Muscle layer of colon (tissue), 2 donors: ENCODE measurements around the gene UGT8.
A peak's percentile ranks its signal among the peaks of the same experiment; 100 is the strongest.
"Not testable (repeated sequence)": the region's sequence is repeated elsewhere in the genome, so short reads cannot be mapped to it uniquely, and the experiment has no call there.

Experiments
- H3K27ac ChIP-seq: one replicate; pipeline ENCODE4 v1.7.0; 2013; ENCODE audit warnings: low read depth, mild to moderate bottlenecking, low read length, moderate library complexity
- H3K27me3 ChIP-seq, 2 donors: one replicate each; pipeline ENCODE4 v1.7.0; 2013; ENCODE audit warnings: low read length in 2 of 2, mild to moderate bottlenecking in 2 of 2; ENCODE audit not compliant: insufficient read depth in 2 of 2, control insufficient read depth in 1 of 2
- H3K36me3 ChIP-seq: one replicate; pipeline ENCODE4 v1.7.0; 2013; ENCODE audit warnings: mild to moderate bottlenecking, low read length; ENCODE audit not compliant: insufficient read depth
- H3K4me1 ChIP-seq: one replicate; pipeline ENCODE4 v1.7.0; 2013; ENCODE audit warnings: mild to moderate bottlenecking, low read length; ENCODE audit not compliant: insufficient read depth
- H3K4me3 ChIP-seq, 2 donors: one replicate each; pipeline ENCODE4 v1.7.0; 2013; ENCODE audit warnings: low read length in 2 of 2, low read depth in 1 of 2, mild to moderate bottlenecking in 1 of 2, moderate library complexity in 1 of 2
- H3K9ac ChIP-seq: one replicate; pipeline ENCODE4 v1.7.0; 2013; ENCODE audit warnings: low read length
- H3K9me3 ChIP-seq: one replicate; pipeline ENCODE4 v1.7.0; 2013; ENCODE audit warnings: mild to moderate bottlenecking, low read length
- donor health status: abdominal sarcoma.
- donor health status: Adenocarcinoma of cecum.

UGT8 gene

GRCh38 chr4:114598191-114599121, at the start of gene UGT8:
Gene UGT8 (plus strand): TSS chr4:114598807. CDS start chr4:114622881, 24,074 bp downstream.
- Histone ChIP-seq H3K27me3 (no peaks in the 10 kb centered on the region), H3K9me3 (no peaks in the 10 kb centered on the region), H3K36me3 (no peaks in the 10 kb centered on the region), H3K9ac (no peak within 1 kb of the TSS), H3K4me1 (peaks cover 9% of the 10 kb centered on the region), H3K27ac (no peak within 1 kb of the TSS), H3K4me3 (peak within 1 kb of the TSS; percentile 49 to 63)

GRCh38 chr4:114549638-114550037, 49.0 kb upstream of the UGT8 start:
- Histone ChIP-seq H3K4me3 (no peak overlapping the region), H3K9ac (no peak overlapping the region), H3K36me3 (no peaks in the 10 kb centered on the region), H3K27ac (no peak overlapping the region), H3K4me1 (no peaks in the 10 kb centered on the region), H3K27me3 (no peaks in the 10 kb centered on the region), H3K9me3 (no peaks in the 10 kb centered on the region)

- Histone ChIP-seq H3K9ac (no peak overlapping the region), H3K9me3 (no peaks in the 10 kb centered on the region), H3K27me3 (no peaks in the 10 kb centered on the region), H3K4me1 (no peaks in the 10 kb centered on the region), H3K4me3 (no peak overlapping the region), H3K36me3 (no peaks in the 10 kb centered on the region), H3K27ac (no peak overlapping the region)
These were observed 40.1 kb upstream of the UGT8 start for GRCh38 chr4:114558446-114559020.

- no peaks in the 10 kb centered on the region for H3K27me3 ChIP-seq
- H3K9me3 ChIP-seq = no peaks in the 10 kb centered on the region
- H3K4me3 ChIP-seq = no peak overlapping the region
- H3K9ac ChIP-seq = no peak overlapping the region
- H3K27ac ChIP-seq = no peak overlapping the region
- no peaks in the 10 kb centered on the region for H3K36me3 ChIP-seq
- H3K4me1 ChIP-seq = no peaks in the 10 kb centered on the region
These were observed 37.0 kb upstream of the UGT8 start for GRCh38 chr4:114561590-114561989.

GRCh38 chr4:114562176-114562904, 36.3 kb upstream of the UGT8 start:
- H3K36me3 ChIP-seq = no peaks in the 10 kb centered on the region
- H3K27me3 ChIP-seq = no peaks in the 10 kb centered on the region
- no peak overlapping the region for H3K9ac ChIP-seq
- H3K4me1 ChIP-seq = no peaks in the 10 kb centered on the region
- H3K27ac ChIP-seq = no peak overlapping the region
- H3K9me3 ChIP-seq = no peaks in the 10 kb centered on the region
- no peak overlapping the region for H3K4me3 ChIP-seq

GRCh38 chr4:114563536-114564315, 34.9 kb upstream of the UGT8 start:
- no peaks in the 10 kb centered on the region for H3K27me3 ChIP-seq
- no peaks in the 10 kb centered on the region for H3K36me3 ChIP-seq
- no peaks in the 10 kb centered on the region for H3K4me1 ChIP-seq
- no peaks in the 10 kb centered on the region for H3K9me3 ChIP-seq
- no peak overlapping the region for H3K27ac ChIP-seq
- H3K4me3 ChIP-seq = no peak overlapping the region
- H3K9ac ChIP-seq = no peak overlapping the region

GRCh38 chr4:114577386-114577785, 21.2 kb upstream of the UGT8 start:
- Histone ChIP-seq H3K4me3 (no peak overlapping the region), H3K9ac (no peak overlapping the region), H3K27ac (no peak overlapping the region), H3K4me1 (no peaks in the 10 kb centered on the region), H3K36me3 (no peaks in the 10 kb centered on the region), H3K27me3 (no peaks in the 10 kb centered on the region), H3K9me3 (no peaks in the 10 kb centered on the region)

- Histone ChIP-seq H3K36me3 (no peaks in the 10 kb centered on the region), H3K9me3 (no peaks in the 10 kb centered on the region), H3K27me3 (no peaks in the 10 kb centered on the region), H3K4me3 (no peak overlapping the region), H3K4me1 (no peaks in the 10 kb centered on the region), H3K9ac (no peak overlapping the region), H3K27ac (no peak overlapping the region)
These were observed 16.0 kb upstream of the UGT8 start for GRCh38 chr4:114582621-114583020.

- Histone ChIP-seq H3K4me1 (no peaks in the 10 kb centered on the region), H3K4me3 (no peak overlapping the region), H3K36me3 (no peaks in the 10 kb centered on the region), H3K9me3 (no peaks in the 10 kb centered on the region), H3K27me3 (no peaks in the 10 kb centered on the region), H3K27ac (no peak overlapping the region), H3K9ac (no peak overlapping the region)
These were observed 10.3 kb upstream of the UGT8 start for GRCh38 chr4:114588305-114588704.

GRCh38 chr4:114590360-114590759, 8.2 kb upstream of the UGT8 start:
- H3K9ac ChIP-seq, H3K27ac ChIP-seq, H3K27me3 ChIP-seq, H3K36me3 ChIP-seq, H3K9me3 ChIP-seq, H3K4me1 ChIP-seq, H3K4me3 ChIP-seq: not testable (repeated sequence)

- Histone ChIP-seq H3K27me3 (no peaks in the 10 kb centered on the region), H3K36me3 (no peaks in the 10 kb centered on the region), H3K9me3 (no peaks in the 10 kb centered on the region), H3K9ac (no peak overlapping the region), H3K4me3 (no peak overlapping the region), H3K27ac (no peak overlapping the region), H3K4me1 (no peaks in the 10 kb centered on the region)
These were observed 5.1 kb upstream of the UGT8 start for GRCh38 chr4:114593526-114593925.
